Psoas muscle (tissue), 8 donors: ENCODE results near the gene MAP3K7CL. TPM values are rescaled to one million over a fixed set of nuclear protein-coding genes. Genes with fewer than 3 reads are reported as not detected.
"Not testable (repeated sequence)": the region's sequence is repeated elsewhere in the genome, so short reads cannot be mapped to it uniquely, and the experiment has no call there.

ENCODE experiments used
- ATAC-seq, 4 donors: fragments of 200-7000 bp; cut with Tn5 transposase; one replicate each; pipeline ENCODE4 v1.9.1; 2020; ENCODE audit warnings: moderate library complexity in 3 of 4, mild to moderate bottlenecking in 2 of 4
- DNase-seq, 2 donors: peaks; one replicate each; pipeline ENCODE4 v3.0.0-alpha.2; 2020
- H3K27ac ChIP-seq: fragments of 200-600 bp; one replicate; pipeline ENCODE4 v1.8.0; 2022
- H3K27me3 ChIP-seq, 3 donors: fragments of 200-600 bp in 1 of 3; one replicate each; pipeline versions ENCODE4 v1.6.1 to v1.8.0; 2013 to 2022; ENCODE audit warnings: low read length in 2 of 3, mild to moderate bottlenecking in 2 of 3, moderate library complexity in 1 of 3; ENCODE audit not compliant: insufficient read depth in 3 of 3
- H3K36me3 ChIP-seq, 2 donors: fragments of 200-600 bp in 1 of 2; one replicate each; pipeline versions ENCODE4 v1.6.1 to v1.8.0; 2013 to 2022; ENCODE audit warnings: low read depth in 1 of 2, mild to moderate bottlenecking in 1 of 2, moderate library complexity in 1 of 2; ENCODE audit not compliant: insufficient read depth in 1 of 2
- H3K4me1 ChIP-seq: fragments of 200-600 bp; one replicate; pipeline ENCODE4 v1.8.0; 2022
- H3K4me3 ChIP-seq: fragments of 200-600 bp; one replicate; pipeline ENCODE4 v1.8.0; 2022; ENCODE audit warnings: mild to moderate bottlenecking
- H3K9me3 ChIP-seq: fragments of 200-600 bp; one replicate; pipeline ENCODE4 v1.8.0; 2022
- WGBS, 3 donors: extraction: QIAGEN DNeasy Blood & Tissue Kit; methylation state at CpG; one replicate each; pipeline versions ENCODE4 v1.1.6 to v1.1.7; 2013; 5-methylcytosine and 5-hydroxymethylcytosine counted together
- intact Hi-C, 2 donors: fragments of 100-400 bp; cut with DNase I; formaldehyde crosslinking; loops; one replicate each; pipeline versions ENCODE4 v1.11.0 to v1.14.2; 2022
- polyA plus RNA-seq, 3 donors: library from polyadenylated mRNA; stranded (reverse); fragments of 200-250 nt; gene quantifications; one replicate each; pipeline ENCODE4 v1.2.3, GENCODE V29; 2013
- total RNA-seq, 4 donors: library from RNA; stranded (reverse); fragmentation: NEBNext Ultra II Directional in 2 of 4; extraction: Animal tissue kit (Norgen Biotek cat#: 25700) in 2 of 4; gene quantifications; one replicate each; pipeline versions ENCODE4 v1.2.1 to v1.2.4, GENCODE V29; 2021 to 2023
- TF ChIP-seq, protein P1 (sequence below): fragments of 200-600 bp; IDR thresholded peaks from one replicate; pipeline ENCODE4 v1.8.0; 2022; ENCODE audit warnings: antibody characterized with exemption
- donor health status: healthy with polysubstance abuse.
- donor health status: DM: no; HTN: no; CAD: no; lungs with moderate emphysema.
- donor health status: Bipolar disorder and iron deficiency.
- donor health status: healthy.
- donor health status: DM: yes; HTN: yes; CAD: no.
- donor health status: DM: no; HTN: no; CAD: no.
- donor health status: DM: no; HTN: no; CAD: no.
- donor health status: DM: yes; HTN: yes; CAD: no.

The MAP3K7CL gene
- total and polyA plus RNA-seq, 7 donors = 3.3 to 107 (median 15.5) TPM

DNA sequence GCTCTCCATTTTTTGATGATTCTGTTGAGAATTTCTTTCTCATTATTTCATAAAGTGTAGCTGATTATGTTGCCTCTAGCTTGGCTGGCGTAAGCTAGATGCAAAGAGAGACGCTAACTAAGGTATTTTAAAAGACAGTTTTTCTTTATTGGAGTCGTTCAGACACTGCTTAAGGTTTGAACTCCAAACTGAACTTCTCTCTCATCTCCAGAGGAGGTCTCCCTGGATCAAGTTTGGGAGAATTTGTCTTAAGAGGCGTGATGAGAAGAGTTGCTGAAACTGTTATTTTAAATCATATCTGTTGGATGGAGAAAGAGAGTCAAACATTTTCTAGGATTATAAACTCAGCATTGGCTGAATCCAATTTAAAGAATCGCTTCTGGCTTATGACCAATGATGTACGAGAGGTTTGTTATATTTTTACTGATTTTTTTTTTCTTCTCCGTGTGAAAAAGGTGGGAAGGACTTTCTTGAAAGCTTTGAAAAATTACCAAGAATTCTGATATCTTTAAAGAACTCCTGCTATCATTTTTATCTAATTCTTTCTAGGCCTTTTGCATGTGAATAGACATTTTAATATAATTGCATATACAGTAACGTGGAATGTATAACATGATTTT is 34.0 kb downstream of the MAP3K7CL start:
- TF ChIP-seq, protein P1, sequence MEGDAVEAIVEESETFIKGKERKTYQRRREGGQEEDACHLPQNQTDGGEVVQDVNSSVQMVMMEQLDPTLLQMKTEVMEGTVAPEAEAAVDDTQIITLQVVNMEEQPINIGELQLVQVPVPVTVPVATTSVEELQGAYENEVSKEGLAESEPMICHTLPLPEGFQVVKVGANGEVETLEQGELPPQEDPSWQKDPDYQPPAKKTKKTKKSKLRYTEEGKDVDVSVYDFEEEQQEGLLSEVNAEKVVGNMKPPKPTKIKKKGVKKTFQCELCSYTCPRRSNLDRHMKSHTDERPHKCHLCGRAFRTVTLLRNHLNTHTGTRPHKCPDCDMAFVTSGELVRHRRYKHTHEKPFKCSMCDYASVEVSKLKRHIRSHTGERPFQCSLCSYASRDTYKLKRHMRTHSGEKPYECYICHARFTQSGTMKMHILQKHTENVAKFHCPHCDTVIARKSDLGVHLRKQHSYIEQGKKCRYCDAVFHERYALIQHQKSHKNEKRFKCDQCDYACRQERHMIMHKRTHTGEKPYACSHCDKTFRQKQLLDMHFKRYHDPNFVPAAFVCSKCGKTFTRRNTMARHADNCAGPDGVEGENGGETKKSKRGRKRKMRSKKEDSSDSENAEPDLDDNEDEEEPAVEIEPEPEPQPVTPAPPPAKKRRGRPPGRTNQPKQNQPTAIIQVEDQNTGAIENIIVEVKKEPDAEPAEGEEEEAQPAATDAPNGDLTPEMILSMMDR = peak; percentile 62
- intact Hi-C loops = loop anchor here (2.0 to 5.0 kb wide), 2 partner anchors 208 kb away; no protein-coding TSS in a partner anchor
- Histone ChIP-seq H3K9me3 (no peaks in the 10 kb centered on the region), H3K36me3 (peaks cover 0 to 14% of the 10 kb centered on the region in 2 donors), H3K4me1 (no peaks in the 10 kb centered on the region), H3K27me3 (no peaks in the 10 kb centered on the region), H3K4me3 (no peak overlapping the region), H3K27ac (no peak overlapping the region)
- WGBS, 3 donors = 40 to 46% (median 40%) methylated on average over 8 of the region's 8 CpGs
- peak; percentile 63 to 90 (median 80) for ATAC-seq
- no peak for DNase-seq

DNA sequence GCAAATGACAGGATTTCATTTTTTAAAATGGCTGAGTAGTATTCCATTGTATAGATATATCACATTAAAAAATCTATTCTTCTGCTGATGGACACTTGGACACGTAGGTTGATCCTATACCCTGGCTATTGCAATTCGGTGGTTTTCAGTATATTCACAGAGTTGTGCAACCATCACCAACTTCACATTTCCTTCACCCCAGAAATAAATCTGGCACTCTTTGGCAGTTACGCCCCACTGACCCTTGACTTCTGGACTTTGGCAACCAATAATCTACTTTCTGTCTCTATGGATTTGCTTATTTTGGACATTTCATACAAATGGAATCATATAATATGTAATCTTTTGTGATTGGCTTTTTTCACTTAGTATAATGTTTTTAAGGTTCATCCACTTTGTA is 35.9 kb downstream of the MAP3K7CL start:
- H3K4me3 ChIP-seq = no peak overlapping the region
- intact Hi-C loops = no loop called here
- 93 to 97% (median 95%) methylated on average over 3 of the region's 3 CpGs for WGBS, 3 donors

GRCh38 chr21:29166853-29167252 is 36.4 kb downstream of the MAP3K7CL start:
- Histone ChIP-seq H3K27ac (no peak overlapping the region), H3K4me1 (no peaks in the 10 kb centered on the region), H3K27me3 (no peaks in the 10 kb centered on the region), H3K4me3 (no peak overlapping the region), H3K36me3 (no peaks in the 10 kb centered on the region), H3K9me3 (no peaks in the 10 kb centered on the region)
- 5 to 19% (median 11%) methylated on average over 1 of the region's 1 CpG for WGBS, 3 donors
- TF ChIP-seq, protein P1 = no peak
- DNase-seq (no peak), ATAC-seq (no peak)
- intact Hi-C loops = no loop called here

More for the DNA sequence above, 35.9 kb downstream of the MAP3K7CL start:
- no peak for ATAC-seq
- H3K36me3 ChIP-seq = no peaks in the 10 kb centered on the region
- H3K4me1 ChIP-seq = no peaks in the 10 kb centered on the region
- no peak for DNase-seq
- no peaks in the 10 kb centered on the region for H3K27me3 ChIP-seq
- TF ChIP-seq, protein P1 = no peak
- H3K9me3 ChIP-seq = no peaks in the 10 kb centered on the region
- no peak overlapping the region for H3K27ac ChIP-seq

GRCh38 chr21:29167481-29167880 is 37.0 kb downstream of the MAP3K7CL start:
- H3K4me3 ChIP-seq, DNase-seq, H3K9me3 ChIP-seq, H3K27ac ChIP-seq, ATAC-seq, intact Hi-C loops, H3K4me1 ChIP-seq, H3K27me3 ChIP-seq, H3K36me3 ChIP-seq: not testable (repeated sequence)
- 95 to 97% (median 96%) methylated on average over 8 of the region's 8 CpGs for WGBS, 3 donors

DNA sequence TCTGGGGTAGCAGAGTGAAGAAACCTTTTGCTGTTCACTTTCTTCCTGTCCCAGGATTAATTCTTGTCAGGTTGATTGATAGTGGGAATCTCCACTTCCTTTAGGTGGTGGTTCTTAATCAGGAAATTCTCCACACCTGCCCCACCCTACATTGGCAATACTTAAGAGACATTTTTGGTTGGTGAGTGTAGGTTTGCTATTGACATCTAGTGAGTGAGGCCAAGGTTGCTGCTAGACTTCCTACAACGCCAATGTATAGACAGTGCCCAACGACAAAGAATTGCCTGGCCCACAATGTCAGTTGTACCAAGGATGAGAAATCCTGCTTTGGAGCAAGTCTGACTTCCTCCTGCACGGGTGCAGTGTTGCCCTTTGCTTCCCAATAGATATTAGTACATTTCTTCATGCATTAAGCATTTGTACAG is 38.5 kb downstream of the MAP3K7CL start:
- Histone ChIP-seq H3K4me1 (no peaks in the 10 kb centered on the region), H3K27ac (no peak overlapping the region), H3K27me3 (no peaks in the 10 kb centered on the region), H3K36me3 (no peaks in the 10 kb centered on the region), H3K9me3 (no peaks in the 10 kb centered on the region), H3K4me3 (no peak overlapping the region)
- TF ChIP-seq, protein P1 = no peak
- ATAC-seq (no peak), DNase-seq (no peak)
- whole genome bisulfite sequencing, 3 donors = 84 to 87% (median 87%) methylated on average over 3 of the region's 3 CpGs
- intact Hi-C loops = no loop called here
